OCI-LY1 (cell line): Measurements from ENCODE around the gene HECTD1.

Experiments used
- H2AFZ ChIP-seq: fragments of 200-600 bp; sonication (generic), shearing (Covaris generic); 2 replicates; pipeline ENCODE4 v1.6.0; 2014; ENCODE audit warnings: antibody characterized with exemption, mild to moderate bottlenecking, low read length
- H3F3A ChIP-seq: fragments of 200-600 bp; sonication (generic), shearing (Covaris generic); 2 replicates; pipeline ENCODE4 v1.6.0; 2014; ENCODE audit warnings: mild to moderate bottlenecking, antibody characterized with exemption, low read length, moderate library complexity; ENCODE audit not compliant: insufficient read depth
- H3K27ac ChIP-seq: fragments of 200-600 bp; sonication (generic); 2 replicates; pipeline ENCODE4 v1.5.1; 2014; ENCODE audit warnings: low read length, mixed run types, mild to moderate bottlenecking, low read depth; ENCODE audit not compliant: poor library complexity, severe bottlenecking
- H3K27me3 ChIP-seq: fragments of 200-600 bp; sonication (generic); 2 replicates; pipeline ENCODE4 v1.6.0; 2014; ENCODE audit warnings: antibody characterized with exemption, mild to moderate bottlenecking, low read length, moderate library complexity; ENCODE audit not compliant: insufficient read depth
- H3K36me3 ChIP-seq: fragments of 200-600 bp; sonication (generic); 2 replicates; pipeline ENCODE4 v1.6.1; 2014; ENCODE audit warnings: mild to moderate bottlenecking, antibody characterized with exemption, low read length, moderate library complexity, mixed read lengths; ENCODE audit not compliant: insufficient read depth
- H3K4me1 ChIP-seq: fragments of 200-600 bp; sonication (generic); 2 replicates; pipeline ENCODE4 v1.5.1; 2014; ENCODE audit warnings: mild to moderate bottlenecking, low read length, moderate library complexity; ENCODE audit not compliant: insufficient read depth, severe bottlenecking
- H3K4me2 ChIP-seq: fragments of 200-600 bp; sonication (generic), shearing (Covaris generic); 2 replicates; pipeline ENCODE4 v1.6.1; 2014; ENCODE audit warnings: low read length
- H3K4me3 ChIP-seq: fragments of 200-600 bp; sonication (generic); 2 replicates; pipeline ENCODE4 v1.5.1; 2014; ENCODE audit warnings: low read length, low read depth, mild to moderate bottlenecking, mixed read lengths; ENCODE audit not compliant: poor library complexity, severe bottlenecking
- H3K79me2 ChIP-seq: fragments of 200-600 bp; shearing (Covaris generic); 2 replicates; pipeline ENCODE4 v1.6.1; 2016; ENCODE audit warnings: mixed run types, low read length, mixed read lengths; ENCODE audit not compliant: insufficient read depth
- H3K9ac ChIP-seq: fragments of 200-600 bp; sonication (generic), shearing (Covaris generic); 2 replicates; pipeline ENCODE4 v1.6.1; 2014; ENCODE audit warnings: mild to moderate bottlenecking, low read length, mixed read lengths
- H3K9me2 ChIP-seq: fragments of 200-600 bp; sonication (generic), shearing (Covaris generic); 2 replicates; pipeline ENCODE4 v1.6.1; 2014; ENCODE audit warnings: low read depth, mild to moderate bottlenecking, low read length, mixed read lengths
- H3K9me3 ChIP-seq: fragments of 200-600 bp; shearing (Covaris generic); 2 replicates; pipeline ENCODE4 v1.6.1; 2014; ENCODE audit warnings: low read length, mixed read lengths
- H4K20me1 ChIP-seq: fragments of 200-600 bp; sonication (generic), shearing (Covaris generic); 2 replicates; pipeline ENCODE4 v1.6.0; 2016; ENCODE audit warnings: mild to moderate bottlenecking, low read length; ENCODE audit not compliant: insufficient read depth
- EZH2 ChIP-seq: fragments of 200-600 bp; sonication (generic), shearing (Covaris generic); IDR thresholded peaks from 2 replicates; pipeline ENCODE4 v1.8.0; 2017; ENCODE audit warnings: borderline replicate concordance, mixed run types, mild to moderate bottlenecking, antibody characterized with exemption, low read length, moderate library complexity, mixed read lengths
- TF ChIP-seq, protein P1 (sequence below): fragments of 200-600 bp; sonication (generic), shearing (Covaris generic); IDR thresholded peaks from 2 replicates; pipeline ENCODE4 v1.5.1; 2017; ENCODE audit warnings: mild to moderate bottlenecking, antibody characterized with exemption, low read length, moderate library complexity, mixed read lengths

Gene HECTD1

GRCh38 chr14:31127690-31128089 is 79.9 kb downstream of the HECTD1 start:
- Histone ChIP-seq H3K4me3 (no peak overlapping the region), H4K20me1 (no peaks in the 10 kb centered on the region), H3K9ac (no peak overlapping the region), H3K27me3 (no peaks in the 10 kb centered on the region), H3F3A (no peaks in the 10 kb centered on the region), H3K79me2 (no peaks in the 10 kb centered on the region), H3K36me3 (peaks cover 81% of the 10 kb centered on the region), H3K9me2 (no peaks in the 10 kb centered on the region), H3K9me3 (no peaks in the 10 kb centered on the region), H3K4me2 (no peak overlapping the region), H2AFZ (no peak overlapping the region), H3K27ac (no peak overlapping the region), H3K4me1 (peaks cover 11% of the 10 kb centered on the region)
- TF ChIP-seq, protein P1, sequence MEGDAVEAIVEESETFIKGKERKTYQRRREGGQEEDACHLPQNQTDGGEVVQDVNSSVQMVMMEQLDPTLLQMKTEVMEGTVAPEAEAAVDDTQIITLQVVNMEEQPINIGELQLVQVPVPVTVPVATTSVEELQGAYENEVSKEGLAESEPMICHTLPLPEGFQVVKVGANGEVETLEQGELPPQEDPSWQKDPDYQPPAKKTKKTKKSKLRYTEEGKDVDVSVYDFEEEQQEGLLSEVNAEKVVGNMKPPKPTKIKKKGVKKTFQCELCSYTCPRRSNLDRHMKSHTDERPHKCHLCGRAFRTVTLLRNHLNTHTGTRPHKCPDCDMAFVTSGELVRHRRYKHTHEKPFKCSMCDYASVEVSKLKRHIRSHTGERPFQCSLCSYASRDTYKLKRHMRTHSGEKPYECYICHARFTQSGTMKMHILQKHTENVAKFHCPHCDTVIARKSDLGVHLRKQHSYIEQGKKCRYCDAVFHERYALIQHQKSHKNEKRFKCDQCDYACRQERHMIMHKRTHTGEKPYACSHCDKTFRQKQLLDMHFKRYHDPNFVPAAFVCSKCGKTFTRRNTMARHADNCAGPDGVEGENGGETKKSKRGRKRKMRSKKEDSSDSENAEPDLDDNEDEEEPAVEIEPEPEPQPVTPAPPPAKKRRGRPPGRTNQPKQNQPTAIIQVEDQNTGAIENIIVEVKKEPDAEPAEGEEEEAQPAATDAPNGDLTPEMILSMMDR, result no peak

DNA sequence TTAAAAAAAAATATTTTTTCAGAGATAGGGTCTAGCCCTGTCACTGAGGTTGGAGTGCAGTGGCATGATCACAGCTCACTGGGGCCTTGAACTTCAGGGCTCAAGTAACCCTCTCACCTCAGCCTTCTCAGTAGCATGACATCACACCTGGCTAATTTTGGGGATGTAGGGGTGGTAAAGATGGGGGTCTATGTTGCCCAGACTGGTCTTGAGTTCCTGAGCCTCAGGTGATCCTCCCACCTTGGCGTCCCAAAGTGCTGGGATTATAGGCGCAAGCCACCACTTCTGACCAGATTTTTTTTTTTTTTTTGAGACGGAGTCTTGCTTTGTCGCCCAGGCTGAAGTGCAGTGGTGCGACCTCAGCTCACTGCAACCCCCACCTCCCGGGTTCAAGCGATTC is 80.9 kb downstream of the HECTD1 start:
- Histone ChIP-seq H4K20me1 (no peaks in the 10 kb centered on the region), H3K79me2 (no peaks in the 10 kb centered on the region), H3K4me3 (no peak overlapping the region), H3K27ac (no peak overlapping the region), H3K9ac (no peak overlapping the region), H3K4me2 (no peak overlapping the region), H3K36me3 (peaks cover 83% of the 10 kb centered on the region), H3K4me1 (peaks cover 11% of the 10 kb centered on the region), H3K27me3 (no peaks in the 10 kb centered on the region), H3K9me3 (no peaks in the 10 kb centered on the region), H3K9me2 (no peaks in the 10 kb centered on the region), H2AFZ (no peak overlapping the region), H3F3A (no peaks in the 10 kb centered on the region)
- TF ChIP-seq EZH2, result no peak

DNA sequence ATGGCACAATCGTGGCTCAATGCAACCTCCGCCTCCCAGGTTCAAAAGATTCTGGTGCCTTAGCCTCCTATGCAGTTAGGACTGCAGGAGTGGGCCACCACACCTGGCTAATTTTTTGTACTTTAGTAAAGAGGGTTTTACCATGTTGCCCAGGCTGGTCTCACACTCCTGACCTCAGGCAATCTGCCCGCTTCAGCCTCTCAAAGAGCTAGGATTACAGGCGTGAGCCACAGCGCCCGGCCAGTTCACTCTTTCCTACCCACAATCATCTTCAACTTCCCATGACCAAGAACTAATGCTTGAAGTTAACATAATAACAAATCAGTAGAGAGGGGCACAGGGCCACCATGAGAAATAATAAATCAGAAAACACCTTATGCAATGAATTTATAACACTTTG is 82.4 kb downstream of the HECTD1 start:
- H4K20me1 ChIP-seq, result no peaks in the 10 kb centered on the region
- H3K4me2 ChIP-seq, result no peak overlapping the region
- H3K4me3 ChIP-seq, result no peak overlapping the region
- peaks cover 84% of the 10 kb centered on the region for H3K36me3 ChIP-seq
- H3K9me2 ChIP-seq, result no peaks in the 10 kb centered on the region
- no peak overlapping the region for H3K9ac ChIP-seq
- no peaks in the 10 kb centered on the region for H3K27me3 ChIP-seq
- no peaks in the 10 kb centered on the region for H3F3A ChIP-seq
- TF ChIP-seq, protein P1, result no peak
- no peak for TF ChIP-seq EZH2
- H3K9me3 ChIP-seq, result no peaks in the 10 kb centered on the region
- H2AFZ ChIP-seq, result no peak overlapping the region
- no peaks in the 10 kb centered on the region for H3K79me2 ChIP-seq
- H3K27ac ChIP-seq, result no peak overlapping the region
- H3K4me1 ChIP-seq, result peaks cover 11% of the 10 kb centered on the region

- Histone ChIP-seq H3K9me2 (no peaks in the 10 kb centered on the region), H3K36me3 (peaks cover 87% of the 10 kb centered on the region), H4K20me1 (no peaks in the 10 kb centered on the region), H3K27ac (no peak overlapping the region), H3F3A (no peaks in the 10 kb centered on the region), H3K27me3 (no peaks in the 10 kb centered on the region), H3K4me2 (no peak overlapping the region), H2AFZ (no peak overlapping the region), H3K9ac (no peak overlapping the region), H3K79me2 (no peaks in the 10 kb centered on the region), H3K4me3 (no peak overlapping the region), H3K9me3 (no peaks in the 10 kb centered on the region), H3K4me1 (peaks cover 6% of the 10 kb centered on the region)
- TF ChIP-seq EZH2, result no peak
- TF ChIP-seq, protein P1, result no peak
These were observed 83.4 kb downstream of the HECTD1 start for GRCh38 chr14:31124197-31124596.
